HepG2 (cell line): ENCODE measurements around the gene GPER1. TPM values are rescaled to one million over a fixed set of nuclear protein-coding genes. Genes with fewer than 3 reads are reported as not detected.

Experiments
- BCLAF1 ChIP-seq: fragments of 450-650 bp; IDR thresholded peaks from 2 replicates; pipeline ENCODE4 v1.6.1; 2017; ENCODE audit warnings: mild to moderate bottlenecking
- BRD4 ChIP-seq: sonication (generic); formaldehyde crosslinking; IDR thresholded peaks from 2 replicates; pipeline ENCODE4 v1.4.0; 2020; ENCODE audit warnings: missing genetic modification reagents
- CCAR2 ChIP-seq: fragments of 200-400 bp; formaldehyde crosslinking; optimal IDR thresholded peaks from 2 replicates; pipeline ENCODE3; 2018; ENCODE audit warnings: low read depth, mild to moderate bottlenecking, low read length, moderate library complexity
- FOXO1 ChIP-seq: sonication (generic); formaldehyde crosslinking; IDR thresholded peaks from 2 replicates; pipeline ENCODE4 v1.4.0; 2020; ENCODE audit warnings: missing genetic modification reagents
- GATA4 ChIP-seq: sonication (generic); IDR thresholded peaks from 2 replicates; pipeline ENCODE4 v1.6.1; 2016; ENCODE audit warnings: antibody characterized with exemption, low read depth, borderline replicate concordance
- GRHL1 ChIP-seq: sonication (generic); formaldehyde crosslinking; conservative IDR thresholded peaks from 2 replicates; pipeline ENCODE4 v1.8.0; 2022; ENCODE audit warnings: missing genetic modification reagents
- REXO4 ChIP-seq: sonication (generic); formaldehyde crosslinking; IDR thresholded peaks from 2 replicates; pipeline ENCODE4 v1.8.0; 2022; ENCODE audit warnings: missing genetic modification reagents, mild to moderate bottlenecking, borderline replicate concordance
- RORA ChIP-seq: sonication (generic); formaldehyde crosslinking; IDR thresholded peaks from 2 replicates; pipeline ENCODE4 v1.5.0; 2020; ENCODE audit warnings: mild to moderate bottlenecking, missing genetic modification reagents, moderate library complexity
- SIN3B ChIP-seq: fragments of 150-350 bp; IDR thresholded peaks from 2 replicates; pipeline ENCODE4 v1.6.1; 2014; ENCODE audit warnings: low read length
- SP1 ChIP-seq, 2 experiments: fragments of 450-650 bp in 1 of 2; sonication (generic) in 1 of 2; formaldehyde crosslinking in 1 of 2; IDR thresholded peaks; 2 replicates each; pipeline versions ENCODE4 v1.4.0 to v1.6.1; 2016 to 2020; ENCODE audit warnings: missing genetic modification reagents in 1 of 2
- TSC22D2 ChIP-seq: sonication (generic); formaldehyde crosslinking; IDR thresholded peaks from 2 replicates; pipeline ENCODE4 v1.5.1; 2020; ENCODE audit warnings: missing genetic modification reagents, mild to moderate bottlenecking, borderline replicate concordance
- ZFP36L2 ChIP-seq: sonication (generic); formaldehyde crosslinking; IDR thresholded peaks from 2 replicates; pipeline ENCODE4 v1.4.0; 2020; ENCODE audit warnings: missing genetic modification reagents
- ZNF12 ChIP-seq: sonication (generic); formaldehyde crosslinking; IDR thresholded peaks from 2 replicates; pipeline ENCODE4 v1.5.0; 2020; ENCODE audit warnings: missing genetic modification reagents
- ZNF569 ChIP-seq: sonication (generic); formaldehyde crosslinking; IDR thresholded peaks from 2 replicates; pipeline ENCODE4 v1.5.0; 2020; ENCODE audit warnings: mild to moderate bottlenecking, missing genetic modification reagents, moderate library complexity, borderline replicate concordance
- ZNF572 ChIP-seq: sonication (generic); formaldehyde crosslinking; IDR thresholded peaks from 2 replicates; pipeline ENCODE4 v1.5.1; 2020; ENCODE audit warnings: mild to moderate bottlenecking, missing genetic modification reagents
- ZNF614 ChIP-seq: IDR thresholded peaks from 2 replicates; pipeline ENCODE4 v1.6.1; 2018; ENCODE audit warnings: missing biosample characterization, missing genetic modification reagents, inconsistent platforms, borderline replicate concordance
- ZNF619 ChIP-seq: sonication (generic); formaldehyde crosslinking; IDR thresholded peaks from 2 replicates; pipeline ENCODE4 v1.4.0; 2020; ENCODE audit warnings: mild to moderate bottlenecking, missing genetic modification reagents
- ZNF788 ChIP-seq: sonication (generic); formaldehyde crosslinking; IDR thresholded peaks from 2 replicates; pipeline ENCODE4 v1.5.0; 2020; ENCODE audit warnings: mild to moderate bottlenecking, missing genetic modification reagents, borderline replicate concordance
- polyA plus RNA-seq, 8 experiments: library from polyadenylated mRNA; depleted of rRNA in 3 of 8; stranded (reverse) in 7 of 8; unstranded in 1 of 8; fragments of >200 nt; fragmentation: Illumina TruSeq in 4 of 8; extraction: Trizol in 4 of 8; gene quantifications; 2 replicates each; pipeline versions ENCODE4 v1.2.1 to v1.2.3, GENCODE V29; 2011 to 2016; ENCODE audit warnings: low read depth in 4 of 8, missing spikeins in 1 of 8, mixed read lengths in 1 of 8; ENCODE audit not compliant: insufficient read depth in 1 of 8
- total RNA-seq, 5 experiments: library from RNA; depleted of rRNA; stranded (reverse); fragments of >200 nt; fragmentation: Illumina TruSeq; extraction: Trizol; gene quantifications; 2 replicates each; pipeline ENCODE4 v1.2.3, GENCODE V29; 2016; ENCODE audit warnings: low read depth in 1 of 5
- TF ChIP-seq, protein P1 (sequence below): sonication (generic); formaldehyde crosslinking; IDR thresholded peaks from 2 replicates; pipeline ENCODE4 v1.5.0; 2020; ENCODE audit warnings: missing genetic modification reagents
- TF ChIP-seq, protein P2 (sequence below): sonication (generic); formaldehyde crosslinking; IDR thresholded peaks from 2 replicates; pipeline ENCODE4 v1.9.0; 2021; ENCODE audit warnings: missing genetic modification reagents, borderline replicate concordance

Gene GPER1
- total and polyA plus RNA-seq, 2 of the 13 experiments (the other 11 are each of a cell fraction or from before 2014, with no cell fraction given), result 12.7 to 19.7 TPM

- no peak for TF ChIP-seq SP1 (IDR thresholded peaks at IDR 0.05)
- peak; percentile 80 for TF ChIP-seq SP1 (CRISPR knock-in tag; IDR thresholded peaks at IDR 0.05)
- no peak for TF ChIP-seq ZNF614 (CRISPR knock-in tag)
- no peak for TF ChIP-seq ZNF619 (CRISPR knock-in tag)
- no peak for TF ChIP-seq ZNF12 (CRISPR knock-in tag)
- TF ChIP-seq CCAR2, result no peak
- no peak for TF ChIP-seq RORA (CRISPR knock-in tag)
- TF ChIP-seq, protein P1, sequence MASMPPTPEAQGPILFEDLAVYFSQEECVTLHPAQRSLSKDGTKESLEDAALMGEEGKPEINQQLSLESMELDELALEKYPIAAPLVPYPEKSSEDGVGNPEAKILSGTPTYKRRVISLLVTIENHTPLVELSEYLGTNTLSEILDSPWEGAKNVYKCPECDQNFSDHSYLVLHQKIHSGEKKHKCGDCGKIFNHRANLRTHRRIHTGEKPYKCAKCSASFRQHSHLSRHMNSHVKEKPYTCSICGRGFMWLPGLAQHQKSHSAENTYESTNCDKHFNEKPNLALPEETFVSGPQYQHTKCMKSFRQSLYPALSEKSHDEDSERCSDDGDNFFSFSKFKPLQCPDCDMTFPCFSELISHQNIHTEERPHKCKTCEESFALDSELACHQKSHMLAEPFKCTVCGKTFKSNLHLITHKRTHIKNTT (CRISPR knock-in tag), result no peak
- TF ChIP-seq FOXO1 (CRISPR knock-in tag), result no peak
- TF ChIP-seq BRD4 (CRISPR knock-in tag), result no peak
- TF ChIP-seq GATA4, result no peak
- no peak for TF ChIP-seq GRHL1 (CRISPR knock-in tag)
- no peak for TF ChIP-seq SIN3B
- no peak for TF ChIP-seq TSC22D2 (CRISPR knock-in tag)
- TF ChIP-seq ZNF788 (CRISPR knock-in tag), result no peak; the same call in 1 of the 2 replicates
- TF ChIP-seq, protein P2, sequence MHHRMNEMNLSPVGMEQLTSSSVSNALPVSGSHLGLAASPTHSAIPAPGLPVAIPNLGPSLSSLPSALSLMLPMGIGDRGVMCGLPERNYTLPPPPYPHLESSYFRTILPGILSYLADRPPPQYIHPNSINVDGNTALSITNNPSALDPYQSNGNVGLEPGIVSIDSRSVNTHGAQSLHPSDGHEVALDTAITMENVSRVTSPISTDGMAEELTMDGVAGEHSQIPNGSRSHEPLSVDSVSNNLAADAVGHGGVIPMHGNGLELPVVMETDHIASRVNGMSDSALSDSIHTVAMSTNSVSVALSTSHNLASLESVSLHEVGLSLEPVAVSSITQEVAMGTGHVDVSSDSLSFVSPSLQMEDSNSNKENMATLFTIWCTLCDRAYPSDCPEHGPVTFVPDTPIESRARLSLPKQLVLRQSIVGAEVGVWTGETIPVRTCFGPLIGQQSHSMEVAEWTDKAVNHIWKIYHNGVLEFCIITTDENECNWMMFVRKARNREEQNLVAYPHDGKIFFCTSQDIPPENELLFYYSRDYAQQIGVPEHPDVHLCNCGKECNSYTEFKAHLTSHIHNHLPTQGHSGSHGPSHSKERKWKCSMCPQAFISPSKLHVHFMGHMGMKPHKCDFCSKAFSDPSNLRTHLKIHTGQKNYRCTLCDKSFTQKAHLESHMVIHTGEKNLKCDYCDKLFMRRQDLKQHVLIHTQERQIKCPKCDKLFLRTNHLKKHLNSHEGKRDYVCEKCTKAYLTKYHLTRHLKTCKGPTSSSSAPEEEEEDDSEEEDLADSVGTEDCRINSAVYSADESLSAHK (CRISPR knock-in tag), result no peak
- TF ChIP-seq ZNF569 (CRISPR knock-in tag), result no peak
- TF ChIP-seq ZNF572 (CRISPR knock-in tag), result no peak
- TF ChIP-seq ZFP36L2 (CRISPR knock-in tag), result no peak
- TF ChIP-seq BCLAF1, result no peak
- TF ChIP-seq REXO4 (CRISPR knock-in tag), result no peak
These were observed 43.5 kb upstream of the GPER1 start, which contains the start of gene GPR146 (continued) for GRCh38 chr7:1044189-1045068.
